Measurements from ENCODE around the gene SNX5. TPM values are rescaled to one million over a fixed set of nuclear protein-coding genes. Genes with fewer than 3 reads are reported as not detected.

The SNX5 gene
- total RNA-seq, 1 donor from 2014 or later = 64.5 TPM

GRCh38 chr20:17940224-17940971 lies 28.2 kb downstream of the SNX5 start:
- DNase-seq (ENCODE audit: low spot score) = no peak

- no peak for DNase-seq (ENCODE audit: low spot score)
These were observed 28.9 kb downstream of the SNX5 start for GRCh38 chr20:17939622-17940223.

GRCh38 chr20:17938871-17939619 lies 29.5 kb downstream of the SNX5 start:
- peak; percentile 64 for DNase-seq (ENCODE audit: low spot score)

GRCh38 chr20:17936761-17937732 lies 31.5 kb downstream of the SNX5 start:
- DNase-seq (ENCODE audit: low spot score) = peak; percentile 63

GRCh38 chr20:17936286-17936760 lies 32.3 kb downstream of the SNX5 start:
- DNase-seq (ENCODE audit: low spot score) = no peak

GRCh38 chr20:17935761-17936160 lies 32.8 kb downstream of the SNX5 start:
- DNase-seq (ENCODE audit: low spot score) = no peak

GRCh38 chr20:17935186-17935585 lies 33.4 kb downstream of the SNX5 start:
- no peak for DNase-seq (ENCODE audit: low spot score)

GRCh38 chr20:17934141-17934862 lies 34.3 kb downstream of the SNX5 start:
- no peak for DNase-seq (ENCODE audit: low spot score)

- DNase-seq (ENCODE audit: low spot score) = no peak
These were observed 34.9 kb downstream of the SNX5 start for GRCh38 chr20:17933711-17934110.

GRCh38 chr20:17933121-17933520 lies 35.5 kb downstream of the SNX5 start:
- no peak for DNase-seq (ENCODE audit: low spot score)

- no peak for DNase-seq (ENCODE audit: low spot score)
These were observed 36.2 kb downstream of the SNX5 start for GRCh38 chr20:17932396-17932795.

GRCh38 chr20:17931513-17931912 lies 37.1 kb downstream of the SNX5 start:
- DNase-seq (ENCODE audit: low spot score) = no peak

GRCh38 chr20:17928633-17929311 lies 39.8 kb downstream of the SNX5 start:
- peak; percentile 26 for DNase-seq (ENCODE audit: low spot score)

- DNase-seq (ENCODE audit: low spot score) = no peak
These were observed 40.4 kb downstream of the SNX5 start for GRCh38 chr20:17928211-17928611.

GRCh38 chr20:17925940-17926300 lies 42.7 kb downstream of the SNX5 start:
- no peak for DNase-seq (ENCODE audit: low spot score)

- peak; percentile 52 for DNase-seq (ENCODE audit: low spot score)
These were observed 43.3 kb downstream of the SNX5 start for GRCh38 chr20:17925141-17925939.

- DNase-seq (ENCODE audit: low spot score) = no peak
These were observed 46.8 kb downstream of the SNX5 start for GRCh38 chr20:17921774-17922173.

GRCh38 chr20:17919149-17919548 lies 49.4 kb downstream of the SNX5 start:
- DNase-seq (ENCODE audit: low spot score) = no peak

- DNase-seq (ENCODE audit: low spot score) = no peak
These were observed 50.6 kb downstream of the SNX5 start for GRCh38 chr20:17917832-17918618.

All from mucosa of gallbladder (tissue), 1 donor.